Measurements from ENCODE around the gene PHF12. TPM values are rescaled to one million over a fixed set of nuclear protein-coding genes. Genes with fewer than 3 reads are reported as not detected.

The PHF12 gene
- total and polyA plus RNA-seq, 2 of the 8 experiments (the other 6 are each of a cell fraction or from before 2014, with no cell fraction given), result 38.8 to 65.7 TPM

DNA sequence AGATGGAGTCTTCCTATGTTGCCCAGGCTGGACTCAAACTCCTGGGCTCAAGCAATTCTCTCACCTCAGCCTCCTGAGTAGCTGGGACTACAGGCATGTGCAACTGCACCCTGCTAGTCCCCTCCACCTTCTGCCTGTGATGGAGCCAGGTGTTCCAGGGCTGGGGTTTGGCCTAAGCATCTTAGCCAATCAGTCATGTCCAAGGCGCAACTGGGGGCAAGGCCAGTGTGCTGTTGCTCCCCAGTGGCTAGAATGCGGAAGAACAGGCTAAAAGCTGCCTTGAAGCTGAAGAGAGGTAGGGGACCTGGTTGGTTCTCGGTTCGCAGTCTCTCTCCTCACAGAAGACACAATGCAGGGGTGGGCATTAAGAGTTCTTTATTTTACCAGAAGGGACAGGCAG is 72.3 kb downstream of the PHF12 start (continued):
- TF ChIP-seq SRF (IDR thresholded peaks at IDR 0.05; ENCODE audit: low read depth, low read length), result no peak
